SK-N-MC (cell line): ENCODE measurements around the gene DTX3.

Experiments
- EZH2 ChIP-seq: fragments of 200-600 bp; sonication (generic); IDR thresholded peaks from one replicate; pipeline ENCODE4 v1.6.1; 2017; ENCODE audit warnings: antibody characterized with exemption
- POLR2AphosphoS5 ChIP-seq: IDR thresholded peaks from 2 replicates; pipeline ENCODE4 v1.6.1; 2012; ENCODE audit warnings: mild to moderate bottlenecking, low read depth, low read length, borderline replicate concordance

DNA sequence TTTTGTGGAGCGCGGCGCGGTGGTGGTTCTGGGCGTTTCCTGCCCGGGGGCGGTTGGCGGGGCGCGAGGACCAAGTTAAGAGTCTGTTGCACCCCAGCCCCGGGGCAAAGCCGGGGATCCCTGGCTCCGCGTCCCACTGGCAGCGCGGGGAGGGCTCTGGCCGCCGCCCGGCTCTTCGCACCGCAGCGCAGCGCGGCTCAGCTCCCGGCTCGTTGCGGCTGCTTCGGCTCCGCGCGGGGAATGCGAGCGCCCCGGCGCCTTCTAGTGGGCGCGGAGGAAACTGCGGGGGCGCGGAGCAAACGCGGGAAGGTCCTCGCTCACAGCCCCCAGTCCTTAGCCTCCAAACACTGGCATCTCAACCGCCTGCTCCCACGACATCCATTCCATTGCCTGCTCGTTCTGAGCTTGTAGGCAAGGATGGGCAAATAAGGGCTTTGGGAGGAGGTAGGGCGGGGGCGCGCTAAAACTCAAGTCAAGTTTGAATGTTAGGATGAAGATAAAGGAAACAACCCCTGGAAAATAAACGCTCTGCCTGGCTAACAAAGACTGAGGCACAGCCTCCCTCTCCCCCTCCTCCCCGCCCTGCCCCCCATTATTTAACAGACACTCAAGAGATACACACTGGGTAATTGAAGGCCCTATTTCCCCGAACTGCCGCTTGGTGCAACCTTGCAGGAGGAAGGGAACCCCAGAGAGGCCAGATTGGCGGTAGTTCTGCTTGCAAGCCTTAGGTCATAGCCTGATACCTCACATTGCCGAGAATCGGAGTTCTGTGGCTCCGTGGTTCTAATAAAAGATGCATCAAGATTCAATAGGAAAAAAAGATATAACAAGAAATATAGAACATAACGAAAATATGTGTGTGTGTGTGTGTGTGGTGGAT is 28.6 kb downstream of the DTX3 start, which contains the start of gene B4GALNT1:
- TF ChIP-seq POLR2AphosphoS5 = no peak
- TF ChIP-seq EZH2 = no peak
